ENCODE data around the gene MLEC.

The MLEC gene

GRCh38 chr12:120697344-120697743 is 10.4 kb downstream of the MLEC start:
- DNase-seq: no peak

- no peak for DNase-seq
Observed at GRCh38 chr12:120698665-120699064, 11.7 kb downstream of the MLEC start.

- DNase-seq: no peak
Observed at GRCh38 chr12:120699553-120699952, 12.6 kb downstream of the MLEC start.

- no peak for DNase-seq
Observed at GRCh38 chr12:120700886-120701285, 13.9 kb downstream of the MLEC start.

GRCh38 chr12:120702637-120703036 is 15.7 kb downstream of the MLEC start:
- DNase-seq: no peak

GRCh38 chr12:120703311-120703942 is 16.5 kb downstream of the MLEC start:
- DNase-seq: no peak

- no peak for DNase-seq
Observed at GRCh38 chr12:120705618-120706017, 18.7 kb downstream of the MLEC start.

- DNase-seq: no peak
Observed at GRCh38 chr12:120706029-120706428, 19.1 kb downstream of the MLEC start.

- no peak for DNase-seq
Observed at GRCh38 chr12:120708651-120709050, 21.7 kb downstream of the MLEC start.

GRCh38 chr12:120710031-120710804 is 23.3 kb downstream of the MLEC start, which contains the start of gene UNC119B:
Gene UNC119B (plus strand): TSS chr12:120710458. CDS start chr12:120710475, 17 bp downstream.
- no peak for DNase-seq

- DNase-seq: no peak
Observed at GRCh38 chr12:120710805-120711296, 23.9 kb downstream of the MLEC start.

- DNase-seq: no peak
Observed at GRCh38 chr12:120711411-120711810, 24.5 kb downstream of the MLEC start.

GRCh38 chr12:120712610-120713009 is 25.7 kb downstream of the MLEC start:
- no peak for DNase-seq

GRCh38 chr12:120713861-120714482 is 27.0 kb downstream of the MLEC start:
- DNase-seq: peak; percentile 21

GRCh38 chr12:120718055-120718454 is 31.1 kb downstream of the MLEC start:
- no peak for DNase-seq

- no peak for DNase-seq
Observed at GRCh38 chr12:120719072-120719471, 32.1 kb downstream of the MLEC start.

- DNase-seq: no peak
Observed at GRCh38 chr12:120719496-120720233, 32.7 kb downstream of the MLEC start.

GRCh38 chr12:120720234-120720986 is 33.5 kb downstream of the MLEC start:
- no peak for DNase-seq

GRCh38 chr12:120720987-120721801 is 34.2 kb downstream of the MLEC start:
- DNase-seq: no peak

- DNase-seq: no peak
Observed at GRCh38 chr12:120721866-120722265, 34.9 kb downstream of the MLEC start.

GRCh38 chr12:120722784-120723183 is 35.8 kb downstream of the MLEC start:
- DNase-seq: no peak

Measured in NCI-H2081 treated with DMSO at 0.1 percent for 48 hours (cell line).